Neural progenitor cell (in vitro differentiated cells): ENCODE data around the gene ZMPSTE24.

Experiments
- CTCF ChIP-seq: fragments of 200-600 bp; sonication (generic); IDR thresholded peaks from 2 replicates; pipeline ENCODE4 v1.5.1; 2017; ENCODE audit warnings: antibody characterized with exemption, mild to moderate bottlenecking
- EZH2 ChIP-seq: fragments of 200-600 bp; sonication (generic); IDR thresholded peaks from 2 replicates; pipeline ENCODE4 v1.6.1; 2017; ENCODE audit warnings: antibody characterized with exemption, mild to moderate bottlenecking, moderate library complexity
- EZH2phosphoT487 ChIP-seq: fragments of 200-600 bp; sonication (generic); IDR thresholded peaks from 2 replicates; pipeline ENCODE4 v1.6.1; 2017; ENCODE audit warnings: antibody characterized with exemption

GRCh38 chr1:40244138-40244744 lies 13.8 kb upstream of the ZMPSTE24 start:
- no peak for TF ChIP-seq CTCF
- TF ChIP-seq EZH2, result no peak
- no peak for TF ChIP-seq EZH2phosphoT487
